Measurements from ENCODE around the gene SETBP1.

The SETBP1 gene

DNA sequence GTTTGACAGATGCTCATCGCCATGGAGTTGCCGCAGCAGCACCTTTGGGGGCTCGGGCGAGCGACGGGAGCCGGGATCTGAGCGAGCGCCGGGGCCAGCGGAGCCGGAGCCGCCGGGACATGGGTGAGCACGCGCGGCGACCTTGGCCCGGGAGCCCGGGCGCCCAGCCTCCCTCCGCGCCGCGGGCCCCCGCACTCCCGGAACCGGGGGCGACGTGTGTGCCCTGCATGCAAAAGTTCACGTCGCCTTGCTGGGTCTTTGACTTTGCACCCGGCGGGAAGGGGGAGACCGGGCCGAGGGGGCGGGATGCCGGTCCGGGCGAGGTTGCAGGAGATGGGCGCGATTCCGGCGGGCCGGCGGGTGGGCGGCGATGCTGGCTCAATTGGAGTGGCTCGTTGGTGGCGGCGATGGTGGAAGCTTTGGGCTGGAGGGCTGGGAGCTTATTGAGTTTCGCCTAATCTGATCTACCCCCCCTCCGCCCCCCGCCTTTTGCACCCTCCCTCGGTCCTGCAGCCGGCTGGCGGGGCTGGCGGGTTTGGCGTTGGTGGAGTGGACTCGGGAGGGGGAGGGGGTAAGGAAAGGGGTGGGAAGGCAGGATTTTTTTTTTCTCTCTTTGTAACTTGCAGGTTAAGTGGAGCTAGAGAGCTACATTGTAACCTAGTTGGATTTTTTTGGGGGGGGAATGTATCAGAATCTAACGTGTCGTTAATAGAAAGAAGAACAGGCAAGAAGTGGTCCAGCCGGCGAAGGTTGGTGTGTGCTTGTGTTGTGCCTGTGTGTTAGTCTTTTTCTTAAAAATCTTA lies at the start of gene SETBP1:
Gene SETBP1, plus strand, starts transcription at position 616 of the 803 bp plus-strand sequence. CDS start 20,459 bp downstream, outside the sequence.
- DNase-seq (ENCODE audit: extremely low spot score, insufficient read length, low read depth) (peak; percentile 25), FAIRE-seq (peak; percentile 59)

DNA sequence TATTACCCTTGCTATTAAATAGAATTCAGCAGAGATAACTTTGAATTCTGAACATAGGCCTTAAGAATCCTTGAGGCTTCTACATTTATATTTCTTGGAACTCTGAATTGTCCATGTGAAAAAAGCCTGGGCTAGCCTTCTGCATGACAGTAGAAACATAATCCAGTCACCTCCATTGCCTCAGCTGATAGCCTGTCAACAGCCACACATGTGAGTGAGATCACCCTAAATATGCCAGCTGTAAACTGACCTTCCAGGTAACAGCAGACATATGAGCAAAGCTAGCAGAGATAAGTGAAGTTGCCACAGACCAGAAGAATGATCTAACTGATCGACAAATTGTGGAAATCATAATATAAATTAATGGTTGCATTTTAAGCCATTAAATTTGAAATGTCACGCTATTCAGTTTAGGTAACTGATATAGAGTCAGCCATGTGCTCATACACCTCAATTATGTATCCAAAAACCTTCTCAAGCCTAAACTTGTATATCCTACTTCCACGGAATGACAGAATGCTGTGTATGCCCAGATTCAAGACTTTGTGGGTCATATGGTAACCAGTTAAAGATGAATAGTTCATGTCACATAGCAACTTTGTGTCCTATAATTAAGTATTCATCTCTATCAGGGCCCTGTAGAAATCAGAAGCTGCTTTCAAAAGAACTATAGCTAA lies 48.1 kb upstream of the SETBP1 start:
- DNase-seq (ENCODE audit: extremely low spot score, insufficient read length, low read depth) (no peak), FAIRE-seq (no peak)

DNA sequence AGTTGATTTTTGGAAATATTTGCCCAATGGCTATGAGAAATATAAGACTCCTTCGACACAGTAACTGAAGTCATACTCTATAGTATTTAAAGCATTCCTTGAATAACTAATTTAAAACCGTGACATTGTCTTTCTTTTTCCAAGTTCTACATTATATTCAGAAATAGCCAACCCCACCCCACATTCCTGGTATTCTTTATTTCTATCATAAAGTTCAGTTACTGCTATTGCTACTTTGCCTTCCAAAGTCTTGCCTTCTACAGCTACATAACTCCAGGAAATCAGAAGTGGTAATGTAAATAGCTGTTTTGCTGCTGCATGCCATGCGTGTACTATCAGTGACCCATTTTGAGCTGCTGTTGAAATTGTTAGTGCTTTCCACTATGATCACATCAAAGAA lies 45.1 kb upstream of the SETBP1 start:
- DNase-seq (ENCODE audit: extremely low spot score, insufficient read length, low read depth) = no peak
- FAIRE-seq = no peak

DNA sequence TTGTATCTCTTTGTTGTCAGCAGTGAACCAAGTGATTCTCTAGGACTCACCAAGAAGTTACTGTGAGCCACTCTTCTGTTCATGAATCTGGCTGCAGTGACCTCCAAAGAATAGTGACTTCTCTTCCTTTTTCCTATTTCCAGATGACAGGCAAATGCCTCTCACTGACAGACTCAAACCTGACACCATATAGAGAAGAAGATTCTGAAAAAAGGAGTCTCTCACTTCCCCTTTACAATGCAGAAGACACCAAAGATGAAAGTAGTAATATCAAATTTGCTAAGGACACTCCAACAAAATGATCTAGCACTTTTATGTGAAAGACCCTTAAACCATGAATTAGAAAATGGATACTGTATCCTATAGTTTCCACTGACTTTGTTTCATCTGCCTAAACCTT lies 44.4 kb upstream of the SETBP1 start:
- FAIRE-seq = peak; percentile 18
- no peak for DNase-seq (ENCODE audit: extremely low spot score, insufficient read length, low read depth)

DNA sequence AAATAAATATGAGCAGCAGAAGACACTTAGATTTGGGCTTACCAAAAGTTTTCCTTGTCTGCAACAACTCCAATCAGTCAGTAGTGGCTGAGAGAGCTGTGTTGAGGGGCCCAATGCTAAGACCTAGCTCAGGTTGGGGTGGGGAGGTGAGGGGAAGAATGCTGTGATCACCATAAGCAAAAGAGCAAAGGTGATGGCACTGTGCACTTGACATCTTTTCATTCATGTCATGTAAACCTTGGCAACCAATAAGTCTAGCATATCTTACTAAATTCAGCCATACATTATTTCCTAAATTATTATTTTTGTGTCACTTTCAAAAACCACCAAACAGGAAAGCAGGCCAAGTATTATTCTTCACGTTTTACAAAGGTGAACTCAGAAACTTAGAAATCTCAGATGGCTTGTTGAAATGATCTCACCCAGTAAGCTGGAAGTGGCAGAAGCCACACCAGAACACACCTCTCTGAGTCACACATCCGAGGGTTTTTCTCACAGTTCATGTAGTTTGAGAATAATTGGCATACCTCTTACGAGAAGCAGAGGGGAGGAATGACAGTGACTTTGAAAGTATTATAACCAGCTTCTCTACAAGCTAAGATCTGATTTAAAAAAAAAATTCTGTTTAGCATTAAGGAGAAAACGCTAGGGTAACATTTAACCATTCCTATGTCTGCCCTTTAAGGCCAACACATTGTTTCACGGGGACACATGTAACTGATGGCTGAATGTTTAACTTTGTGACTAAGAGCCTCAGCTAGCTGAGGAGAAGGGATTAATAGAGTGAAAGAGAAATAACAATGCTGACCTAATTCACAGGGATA lies 43.3 kb upstream of the SETBP1 start:
- DNase-seq (ENCODE audit: extremely low spot score, insufficient read length, low read depth) (no peak), FAIRE-seq (peak; percentile 59)

DNA sequence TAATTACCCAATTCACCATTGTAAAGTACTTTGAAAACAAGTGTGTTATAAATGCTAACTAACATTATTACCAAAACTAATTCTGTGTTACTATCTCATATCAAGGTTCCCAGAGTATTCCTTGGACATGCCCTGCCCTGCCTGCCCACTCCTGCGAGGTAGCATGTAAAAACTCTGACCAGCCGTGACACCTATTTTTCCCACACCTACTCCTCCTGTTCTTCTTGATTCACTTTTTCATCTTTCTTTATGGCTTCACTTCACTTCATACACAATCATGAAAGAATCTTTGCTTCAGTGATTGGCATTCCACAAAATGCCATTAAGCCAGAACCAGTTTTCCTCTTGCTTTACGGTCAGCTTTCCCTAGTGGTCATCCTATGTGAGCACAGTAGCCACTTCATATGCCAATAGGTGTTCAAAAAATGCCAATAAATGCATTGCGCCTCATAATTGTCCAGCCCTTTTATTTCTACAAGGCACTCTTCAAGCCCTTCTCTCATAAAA lies 42.6 kb upstream of the SETBP1 start:
- no peak for FAIRE-seq
- DNase-seq (ENCODE audit: extremely low spot score, insufficient read length, low read depth) = no peak

DNA sequence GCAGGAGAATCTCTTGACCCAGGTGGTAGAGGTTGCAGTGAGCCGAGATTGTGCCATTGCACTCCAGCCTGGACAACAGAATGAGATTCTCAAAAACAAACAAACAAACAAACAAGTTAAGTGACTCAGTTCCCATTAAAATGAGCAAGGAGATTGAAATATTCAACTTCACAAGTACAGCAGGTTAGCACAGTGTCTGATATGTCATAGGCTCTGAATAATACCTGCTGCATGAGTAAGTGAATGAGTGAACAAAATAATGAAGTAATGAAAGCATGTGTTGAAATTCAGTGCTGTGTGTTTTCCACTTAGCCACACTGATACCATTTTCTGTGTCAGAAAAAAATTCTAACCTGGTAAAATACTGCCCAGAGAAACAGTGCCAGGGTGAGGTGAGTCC lies 41.9 kb upstream of the SETBP1 start:
- FAIRE-seq = no peak
- no peak for DNase-seq (ENCODE audit: extremely low spot score, insufficient read length, low read depth)

DNA sequence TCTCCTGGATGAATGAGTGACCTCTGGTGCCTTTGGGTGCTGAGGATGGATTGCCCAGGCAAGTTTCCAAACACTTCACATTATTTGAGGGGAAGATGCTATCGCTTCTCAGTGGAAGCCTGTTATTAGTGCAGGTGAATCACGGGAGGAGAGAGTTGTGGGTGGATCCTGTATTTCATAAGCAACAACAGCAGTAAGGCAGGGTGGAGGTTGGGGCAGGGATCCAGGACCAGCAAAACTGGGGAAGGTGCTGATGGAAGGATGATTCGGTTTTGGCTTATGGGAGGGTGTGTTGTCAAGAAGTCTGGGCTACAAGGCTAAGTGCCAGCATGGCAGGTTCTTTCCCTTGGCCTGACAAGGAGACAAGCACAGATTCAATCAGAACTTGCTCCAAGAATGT lies 37.7 kb upstream of the SETBP1 start:
- no peak for FAIRE-seq
- DNase-seq (ENCODE audit: extremely low spot score, insufficient read length, low read depth) = no peak

DNA sequence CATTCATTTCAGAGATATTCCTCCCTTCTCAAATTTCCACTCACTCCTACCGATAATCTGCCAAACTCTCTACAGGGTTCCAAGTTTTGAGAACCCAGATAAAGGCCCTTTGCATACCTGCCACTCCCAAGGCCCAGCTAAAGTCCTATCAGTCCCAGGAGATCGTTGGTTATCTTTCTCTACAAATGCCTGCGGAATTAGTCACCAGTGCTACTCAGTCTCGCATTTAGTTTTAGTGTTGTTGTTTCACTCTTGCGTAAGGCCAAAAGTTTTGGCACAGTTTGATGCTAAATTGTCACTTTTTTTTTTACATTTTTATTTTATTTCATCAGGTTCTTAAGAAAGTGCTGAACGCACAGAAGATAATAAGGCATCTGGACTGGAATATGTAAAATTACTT lies 29.2 kb upstream of the SETBP1 start:
- DNase-seq (ENCODE audit: extremely low spot score, insufficient read length, low read depth) (no peak), FAIRE-seq (no peak)

DNA sequence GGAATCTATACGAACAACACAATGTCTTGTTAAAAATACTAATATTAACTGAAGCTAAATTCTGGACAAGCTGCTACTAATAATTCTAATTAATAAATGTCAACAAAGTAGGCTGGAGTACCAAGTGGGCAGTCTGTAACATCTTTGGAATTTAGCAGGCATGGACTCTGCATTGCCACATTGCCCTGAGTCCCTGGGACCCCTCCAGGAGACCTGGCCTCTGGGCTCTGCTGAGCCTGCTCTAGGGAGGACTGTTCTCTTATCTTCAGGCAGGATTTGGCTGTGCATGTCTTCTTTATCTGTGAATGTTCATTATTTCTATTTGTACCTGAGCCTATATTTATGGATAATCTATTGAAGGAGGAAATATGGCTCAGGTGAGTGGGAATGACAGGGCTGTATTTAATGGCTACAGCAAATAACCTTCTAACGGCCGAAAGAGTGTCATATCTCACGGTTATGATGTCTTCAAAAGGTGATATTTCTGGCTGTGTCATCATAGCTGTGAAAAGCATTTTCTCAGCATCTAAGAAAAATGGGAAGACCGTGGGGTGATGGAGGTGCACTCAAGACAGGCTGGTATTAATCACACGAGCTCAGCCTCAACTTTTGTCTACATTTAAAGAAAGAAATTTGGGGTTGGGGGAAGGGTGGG lies 28.6 kb upstream of the SETBP1 start:
- DNase-seq (ENCODE audit: extremely low spot score, insufficient read length, low read depth) (no peak), FAIRE-seq (no peak)

DNA sequence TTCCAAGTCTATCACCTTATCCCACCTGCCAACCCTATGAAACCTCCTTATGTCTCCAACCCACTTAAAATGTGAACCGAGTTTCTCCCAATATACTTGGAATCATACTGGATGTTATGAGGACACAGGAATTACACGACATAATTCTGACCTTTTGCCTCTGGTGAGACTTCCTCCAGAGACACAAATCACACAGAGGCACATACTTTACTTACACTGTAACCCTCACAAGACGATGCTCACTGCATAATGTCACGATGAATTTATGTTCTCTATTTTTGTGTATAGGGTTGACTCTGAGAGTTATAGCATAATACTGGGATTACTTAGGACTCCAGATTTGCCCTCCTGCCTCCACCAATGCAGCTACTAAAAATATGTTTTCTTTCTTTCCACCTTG lies 28.0 kb upstream of the SETBP1 start:
- FAIRE-seq = no peak
- no peak for DNase-seq (ENCODE audit: extremely low spot score, insufficient read length, low read depth)

DNA sequence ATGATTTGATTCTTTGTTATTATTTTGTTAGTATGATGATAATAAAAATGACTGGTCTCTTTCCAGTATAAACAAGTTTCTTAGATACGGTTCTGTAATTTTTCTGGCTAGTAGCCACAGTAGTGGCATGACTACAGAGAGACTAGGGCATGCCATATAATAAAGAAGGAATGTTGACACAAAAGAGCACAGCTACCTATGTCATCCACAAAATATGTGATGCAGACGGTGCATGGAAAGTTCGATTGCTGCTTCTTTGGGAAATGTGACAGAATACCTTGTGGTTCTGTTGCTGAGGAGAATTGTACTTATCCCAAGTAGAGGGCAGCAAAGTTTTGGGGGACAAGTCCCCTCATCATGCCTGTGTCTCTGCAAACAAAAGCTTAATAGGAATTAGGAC lies 26.1 kb upstream of the SETBP1 start:
- DNase-seq (ENCODE audit: extremely low spot score, insufficient read length, low read depth) = no peak
- no peak for FAIRE-seq

DNA sequence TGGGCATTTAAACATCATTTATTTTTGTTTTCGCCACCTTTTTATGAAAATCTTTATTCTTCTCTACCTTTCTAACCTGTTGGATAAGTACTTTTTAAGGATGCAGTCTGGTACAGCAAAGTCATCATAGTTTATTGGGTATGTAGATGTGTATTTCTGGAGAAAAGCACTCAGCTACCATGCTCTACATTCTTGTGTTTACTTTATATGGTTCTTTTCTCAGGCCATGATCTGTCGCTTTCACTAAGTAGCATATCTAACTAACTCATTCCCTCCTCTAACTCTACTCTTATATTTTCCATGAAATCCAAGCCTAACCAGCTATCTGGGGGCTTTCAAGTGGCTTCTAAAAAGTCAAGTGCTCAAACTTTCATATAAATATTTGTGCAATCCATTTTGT lies 25.3 kb upstream of the SETBP1 start:
- FAIRE-seq (no peak), DNase-seq (ENCODE audit: extremely low spot score, insufficient read length, low read depth) (no peak)

DNA sequence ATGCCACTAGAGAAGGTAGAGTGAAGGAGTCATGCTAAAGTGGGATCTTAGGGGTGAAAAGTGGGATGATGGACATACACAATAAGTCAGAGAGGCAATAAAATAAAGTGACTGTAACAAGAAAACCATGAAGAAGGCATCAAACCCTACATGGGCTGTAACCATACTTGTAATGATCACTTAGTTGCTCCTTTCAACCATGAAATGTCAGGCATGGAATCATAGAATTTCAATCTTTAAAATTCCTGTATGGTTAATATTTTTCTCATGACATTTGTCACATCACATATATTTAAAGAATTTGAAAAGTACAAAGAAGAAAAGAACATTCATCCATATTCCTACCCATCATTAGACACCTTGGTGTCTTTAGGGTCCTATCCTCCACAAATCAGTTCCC lies 20.9 kb upstream of the SETBP1 start:
- FAIRE-seq = no peak
- no peak for DNase-seq (ENCODE audit: extremely low spot score, insufficient read length, low read depth)

DNA sequence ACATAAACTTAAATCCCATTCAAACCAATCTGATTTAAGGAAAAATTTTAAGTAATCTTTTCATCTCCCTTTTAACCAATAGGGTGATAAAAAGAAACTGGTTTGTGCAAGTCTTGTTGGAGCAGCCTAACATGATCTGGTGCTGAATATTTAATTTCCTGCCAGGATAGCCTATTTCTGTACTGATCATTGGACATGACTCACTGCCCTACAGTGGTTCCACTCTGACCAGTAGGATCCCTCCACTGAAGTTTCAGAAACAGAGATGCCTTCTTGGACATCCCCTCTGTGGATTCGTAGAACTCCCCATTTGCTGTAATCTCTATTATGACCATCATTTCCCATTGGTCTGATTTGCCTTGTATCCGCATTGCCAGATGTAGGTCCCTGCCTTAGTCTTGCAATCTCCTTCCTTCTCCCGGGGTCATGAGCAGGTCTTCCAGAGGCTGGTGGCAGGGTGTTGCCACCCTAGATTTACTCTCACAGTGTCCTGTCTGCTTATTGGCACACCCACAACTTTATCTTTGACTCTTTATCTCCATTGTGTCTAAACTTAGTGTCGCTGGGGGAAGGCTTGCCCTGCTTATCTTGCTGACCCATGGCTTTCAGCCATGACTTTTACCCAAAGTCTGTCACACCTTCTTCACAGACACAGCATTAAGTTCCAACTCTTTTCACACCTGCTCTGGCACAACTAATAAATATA lies 12.3 kb upstream of the SETBP1 start:
- no peak for DNase-seq (ENCODE audit: extremely low spot score, insufficient read length, low read depth)
- no peak for FAIRE-seq

DNA sequence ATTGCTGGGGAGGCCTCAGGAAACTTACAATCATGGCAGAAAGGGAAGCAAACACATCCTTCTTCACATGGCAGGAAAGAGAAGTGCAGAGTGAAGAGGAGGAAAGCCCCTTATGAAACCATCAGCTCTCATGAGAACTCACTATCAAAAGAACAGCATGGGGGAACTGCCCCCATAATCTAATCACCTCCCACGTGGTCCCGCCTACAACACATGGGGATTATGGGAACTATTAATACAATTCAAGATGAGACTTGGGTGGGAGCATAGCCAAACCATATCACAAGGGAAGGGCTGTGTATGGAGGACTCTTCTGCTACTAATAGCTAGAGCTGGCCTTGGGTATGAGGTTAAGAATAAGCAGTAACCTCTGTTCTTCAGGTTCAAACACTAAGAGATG lies 8.8 kb upstream of the SETBP1 start:
- DNase-seq (ENCODE audit: extremely low spot score, insufficient read length, low read depth) (no peak), FAIRE-seq (no peak)

DNA sequence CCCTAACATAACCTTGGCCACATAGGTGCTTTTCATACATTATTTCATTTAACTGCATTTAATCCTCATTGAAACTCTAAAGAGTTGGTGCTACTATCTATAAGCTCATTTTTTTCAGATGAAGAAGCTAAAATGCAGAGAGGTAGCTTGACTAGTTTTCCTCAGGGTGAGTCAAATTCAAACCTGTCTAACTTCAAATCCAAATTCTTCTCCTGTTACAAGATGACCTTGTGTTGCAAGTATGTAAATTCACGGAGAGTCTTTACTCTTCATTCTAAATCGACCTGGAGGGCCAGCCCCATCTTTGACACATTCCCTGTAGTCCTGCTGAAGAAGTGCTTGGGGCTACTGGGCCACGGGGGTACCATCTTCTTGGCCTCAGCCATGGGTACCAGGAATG lies 8.2 kb upstream of the SETBP1 start:
- DNase-seq (ENCODE audit: extremely low spot score, insufficient read length, low read depth) (no peak), FAIRE-seq (no peak)

DNA sequence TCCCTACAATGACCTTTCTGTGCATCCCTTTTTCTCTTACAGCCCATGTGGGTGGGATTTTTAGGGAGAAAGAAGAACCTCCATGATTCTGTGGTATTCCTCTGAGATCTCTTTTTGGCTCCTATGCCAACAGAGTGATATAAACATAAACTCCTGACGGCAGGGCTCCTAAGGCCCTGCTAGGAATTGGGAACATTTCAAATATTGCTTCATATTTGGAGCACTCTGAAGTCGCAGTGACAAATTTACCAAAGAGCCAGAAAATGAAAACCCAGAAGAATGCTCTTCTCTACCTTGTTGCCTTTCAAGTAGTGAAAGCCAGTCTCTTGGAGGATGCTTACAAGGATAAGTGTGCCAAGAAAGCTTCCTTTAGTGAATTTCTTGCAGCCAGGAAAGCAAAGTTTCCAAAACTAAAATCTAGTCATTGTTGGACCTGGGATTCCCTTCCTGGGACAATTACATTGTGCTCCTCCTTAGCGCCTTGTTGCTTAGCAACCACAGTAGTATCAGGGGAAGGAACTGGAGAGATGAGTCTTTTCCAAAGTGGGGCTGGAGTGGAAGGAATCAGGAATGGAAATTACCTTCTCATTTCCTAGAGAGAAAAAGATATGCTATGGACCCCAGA lies 7.3 kb upstream of the SETBP1 start:
- FAIRE-seq (no peak), DNase-seq (ENCODE audit: extremely low spot score, insufficient read length, low read depth) (no peak)

DNA sequence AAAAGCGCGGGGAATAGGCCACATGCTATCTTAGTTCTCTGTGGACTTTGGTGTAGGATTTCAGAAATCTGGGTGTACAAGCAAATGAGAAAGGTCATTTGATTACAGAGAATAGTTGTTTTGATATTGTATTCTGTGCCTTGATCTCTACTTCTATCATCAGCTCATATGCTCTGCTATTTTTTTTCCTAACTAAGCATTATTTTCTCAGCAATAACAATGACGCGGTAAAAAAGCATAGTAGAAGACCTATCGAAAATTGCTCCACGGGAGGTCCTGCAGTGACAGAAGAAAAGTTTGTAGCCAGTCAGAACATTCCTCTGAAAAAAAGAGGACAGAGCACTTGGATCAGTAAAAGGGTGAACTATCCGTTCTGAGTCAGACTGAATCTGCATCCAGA lies 2.8 kb upstream of the SETBP1 start:
- FAIRE-seq (no peak), DNase-seq (ENCODE audit: extremely low spot score, insufficient read length, low read depth) (no peak)

All from GM18507 (cell line).